ENCODE data around the gene CEP63. TPM values are rescaled to one million over a fixed set of nuclear protein-coding genes. Genes with fewer than 3 reads are reported as not detected.
"Not testable (repeated sequence)": the region's sequence is repeated elsewhere in the genome, so short reads cannot be mapped to it uniquely, and the experiment has no call there.

The CEP63 gene
- polyA plus RNA-seq, 3 donors = 11.1 to 18.8 (median 17.2) TPM

DNA sequence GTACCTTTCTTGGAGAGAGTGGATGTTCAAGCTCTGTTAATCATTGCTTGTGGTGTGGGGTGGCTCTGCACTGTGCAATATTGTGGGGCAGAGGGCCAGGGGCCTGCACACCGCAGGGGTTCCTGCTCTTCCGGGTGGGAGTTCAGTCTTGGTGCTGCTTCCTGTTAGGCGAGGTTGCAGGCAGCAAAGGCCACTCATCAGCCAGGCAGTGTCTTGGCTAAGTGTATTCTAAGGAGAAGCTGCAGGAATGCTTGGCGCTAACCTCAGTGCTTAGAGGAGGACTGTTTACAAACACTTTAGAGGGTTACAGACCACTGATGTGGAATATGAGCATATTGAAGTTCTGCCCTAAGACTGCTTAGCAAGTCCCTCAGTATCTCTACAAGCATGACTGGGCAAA, 81.7 kb downstream of the CEP63 start:
- H3K27ac ChIP-seq (ENCODE audit: low read depth in 1 of 2, low read length in 2 of 2) = no peak overlapping the region

DNA sequence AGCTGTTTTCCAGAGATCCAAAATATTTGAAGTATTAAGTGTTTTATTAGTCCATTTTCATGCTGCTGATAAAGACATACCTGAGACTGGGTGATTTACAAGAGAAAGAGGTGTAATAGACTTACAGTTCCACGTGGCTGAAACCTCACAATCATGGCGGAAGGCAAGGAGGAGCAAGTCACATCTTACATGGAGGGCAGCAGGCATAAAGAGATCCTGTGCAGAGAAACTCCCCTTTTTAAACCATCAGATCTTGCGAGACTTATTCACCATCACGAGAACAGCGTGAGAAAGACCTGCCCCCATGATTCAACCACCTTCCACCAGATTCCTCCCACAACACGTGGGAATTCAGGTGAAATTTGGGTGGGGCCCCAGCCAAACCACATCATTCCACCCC, 82.9 kb downstream of the CEP63 start:
- TF ChIP-seq, protein P1, sequence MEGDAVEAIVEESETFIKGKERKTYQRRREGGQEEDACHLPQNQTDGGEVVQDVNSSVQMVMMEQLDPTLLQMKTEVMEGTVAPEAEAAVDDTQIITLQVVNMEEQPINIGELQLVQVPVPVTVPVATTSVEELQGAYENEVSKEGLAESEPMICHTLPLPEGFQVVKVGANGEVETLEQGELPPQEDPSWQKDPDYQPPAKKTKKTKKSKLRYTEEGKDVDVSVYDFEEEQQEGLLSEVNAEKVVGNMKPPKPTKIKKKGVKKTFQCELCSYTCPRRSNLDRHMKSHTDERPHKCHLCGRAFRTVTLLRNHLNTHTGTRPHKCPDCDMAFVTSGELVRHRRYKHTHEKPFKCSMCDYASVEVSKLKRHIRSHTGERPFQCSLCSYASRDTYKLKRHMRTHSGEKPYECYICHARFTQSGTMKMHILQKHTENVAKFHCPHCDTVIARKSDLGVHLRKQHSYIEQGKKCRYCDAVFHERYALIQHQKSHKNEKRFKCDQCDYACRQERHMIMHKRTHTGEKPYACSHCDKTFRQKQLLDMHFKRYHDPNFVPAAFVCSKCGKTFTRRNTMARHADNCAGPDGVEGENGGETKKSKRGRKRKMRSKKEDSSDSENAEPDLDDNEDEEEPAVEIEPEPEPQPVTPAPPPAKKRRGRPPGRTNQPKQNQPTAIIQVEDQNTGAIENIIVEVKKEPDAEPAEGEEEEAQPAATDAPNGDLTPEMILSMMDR (IDR thresholded peaks at IDR 0.05) = no peak
- H3K36me3 ChIP-seq (replicated peaks in 1 of 2; ENCODE audit: control insufficient read depth in 1 of 2, insufficient read depth in 2 of 2, low read length in 2 of 2) = peaks cover 5 to 9% of the 10 kb centered on the region in 2 donors
- peaks cover 18 to 36% (median 30%) of the 10 kb centered on the region in 7 donors for H3K9me3 Mint-ChIP-seq

More for the DNA sequence above, 81.7 kb downstream of the CEP63 start:
- Mint-ChIP-seq H3K9me3 (peaks cover 18 to 35% (median 25%) of the 10 kb centered on the region in 7 donors), H3K4me3 (no peak overlapping the region), H3K4me1 (peaks cover 6% of the 10 kb centered on the region), H3K27me3 (ENCODE audit: low read depth in 3 of 3) (no peaks in the 10 kb centered on the region), H3K27ac (no peak overlapping the region), H3K36me3 (peaks cover 8 to 18% of the 10 kb centered on the region in 2 donors)
- 51% methylated on average over 2 of the region's 4 CpGs for WGBS (ENCODE audit: insufficient coverage)
- Histone ChIP-seq H2AFZ (ENCODE audit: insufficient read depth, low read depth, low read length, poor library complexity, severe bottlenecking) (no peak overlapping the region), H3K4me2 (replicated peaks; ENCODE audit: extremely low read depth, low read length, poor library complexity, severe bottlenecking) (no peak overlapping the region), H3K4me1 (ENCODE audit: control insufficient read depth in 1 of 2, insufficient read depth in 2 of 2, low read length in 2 of 2) (peaks cover 4 to 11% of the 10 kb centered on the region in 2 donors), H3K9me3 (replicated peaks in 1 of 2; ENCODE audit: control insufficient read depth in 1 of 2, insufficient read depth in 1 of 2, low read length in 2 of 2) (peaks cover 12 to 26% of the 10 kb centered on the region in 2 donors), H3K36me3 (replicated peaks in 1 of 2; ENCODE audit: control insufficient read depth in 1 of 2, insufficient read depth in 2 of 2, low read length in 2 of 2) (peaks cover 5 to 13% of the 10 kb centered on the region in 2 donors), H3K79me2 (ENCODE audit: insufficient read depth, low read length) (no peaks in the 10 kb centered on the region), H3K27me3 (ENCODE audit: control insufficient read depth in 2 of 2, insufficient read depth in 2 of 2, low read length in 2 of 2) (no peaks in the 10 kb centered on the region), H4K20me1 (ENCODE audit: insufficient read depth, low read length) (no peaks in the 10 kb centered on the region), H3K4me3 (replicated peaks in 1 of 3; ENCODE audit: low read depth in 2 of 3, low read length in 3 of 3) (no peak overlapping the region), H3K9ac (ENCODE audit: insufficient read depth, low read length, poor library complexity, severe bottlenecking) (no peak overlapping the region)
- no peak for DNase-seq
- TF ChIP-seq, protein P1 (IDR thresholded peaks at IDR 0.05) = no peak
- intact Hi-C loops (cut with micrococcal nuclease) = no loop called here

GRCh38 chr3:134569899-134570298, 84.0 kb downstream of the CEP63 start:
- H3K4me1 ChIP-seq (ENCODE audit: control insufficient read depth in 1 of 2, insufficient read depth in 2 of 2, low read length in 2 of 2); H3K27ac Mint-ChIP-seq; H3K4me2 ChIP-seq (replicated peaks; ENCODE audit: extremely low read depth, low read length, poor library complexity, severe bottlenecking); H3K27ac ChIP-seq (ENCODE audit: low read depth in 1 of 2, low read length in 2 of 2); intact Hi-C loops (cut with micrococcal nuclease); H3K27me3 ChIP-seq (ENCODE audit: control insufficient read depth in 2 of 2, insufficient read depth in 2 of 2, low read length in 2 of 2); H3K79me2 ChIP-seq (ENCODE audit: insufficient read depth, low read length); H3K4me1 Mint-ChIP-seq; H3K4me3 ChIP-seq (replicated peaks in 1 of 3; ENCODE audit: low read depth in 2 of 3, low read length in 3 of 3); H3K36me3 ChIP-seq (replicated peaks in 1 of 2; ENCODE audit: control insufficient read depth in 1 of 2, insufficient read depth in 2 of 2, low read length in 2 of 2); H4K20me1 ChIP-seq (ENCODE audit: insufficient read depth, low read length); H2AFZ ChIP-seq (ENCODE audit: insufficient read depth, low read depth, low read length, poor library complexity, severe bottlenecking); H3K27me3 Mint-ChIP-seq (ENCODE audit: low read depth in 3 of 3); DNase-seq; H3K4me3 Mint-ChIP-seq; H3K9ac ChIP-seq (ENCODE audit: insufficient read depth, low read length, poor library complexity, severe bottlenecking): not testable (repeated sequence)
- peaks cover 18 to 37% (median 30%) of the 10 kb centered on the region in 7 donors for H3K9me3 Mint-ChIP-seq
- peaks cover 0 to 12% of the 10 kb centered on the region in 2 donors for H3K36me3 Mint-ChIP-seq
- H3K9me3 ChIP-seq (replicated peaks in 1 of 2; ENCODE audit: control insufficient read depth in 1 of 2, insufficient read depth in 1 of 2, low read length in 2 of 2) = peaks cover 12 to 26% of the 10 kb centered on the region in 2 donors
- 96% methylated on average over 2 of the region's 2 CpGs for WGBS (ENCODE audit: insufficient coverage)

More for the DNA sequence above, 82.9 kb downstream of the CEP63 start:
- Mint-ChIP-seq H3K4me1 (no peaks in the 10 kb centered on the region), H3K36me3 (peaks cover 4 to 18% of the 10 kb centered on the region in 2 donors), H3K27ac (no peak overlapping the region), H3K27me3 (ENCODE audit: low read depth in 3 of 3) (no peaks in the 10 kb centered on the region), H3K4me3 (no peak overlapping the region)
- Histone ChIP-seq H3K79me2 (ENCODE audit: insufficient read depth, low read length) (no peaks in the 10 kb centered on the region), H3K4me3 (replicated peaks in 1 of 3; ENCODE audit: low read depth in 2 of 3, low read length in 3 of 3) (no peak overlapping the region), H3K9me3 (replicated peaks in 1 of 2; ENCODE audit: control insufficient read depth in 1 of 2, insufficient read depth in 1 of 2, low read length in 2 of 2) (peaks cover 12 to 26% of the 10 kb centered on the region in 2 donors), H3K4me1 (ENCODE audit: control insufficient read depth in 1 of 2, insufficient read depth in 2 of 2, low read length in 2 of 2) (no peaks in the 10 kb centered on the region), H2AFZ (ENCODE audit: insufficient read depth, low read depth, low read length, poor library complexity, severe bottlenecking) (no peak overlapping the region), H3K27ac (ENCODE audit: low read depth in 1 of 2, low read length in 2 of 2) (no peak overlapping the region), H3K27me3 (ENCODE audit: control insufficient read depth in 2 of 2, insufficient read depth in 2 of 2, low read length in 2 of 2) (no peaks in the 10 kb centered on the region), H3K9ac (ENCODE audit: insufficient read depth, low read length, poor library complexity, severe bottlenecking) (no peak overlapping the region), H3K4me2 (replicated peaks; ENCODE audit: extremely low read depth, low read length, poor library complexity, severe bottlenecking) (no peak overlapping the region), H4K20me1 (ENCODE audit: insufficient read depth, low read length) (no peaks in the 10 kb centered on the region)
- intact Hi-C loops (cut with micrococcal nuclease) = no loop called here
- DNase-seq = no peak
- WGBS (ENCODE audit: insufficient coverage) = 91% methylated on average over 6 of the region's 6 CpGs
